HG03354 (cell line): ENCODE data around the gene SEPTIN2.
"Not testable (repeated sequence)": the region's sequence is repeated elsewhere in the genome, so short reads cannot be mapped to it uniquely, and the experiment has no call there.

Source experiments
- ATAC-seq: cut with Tn5 transposase; IDR thresholded peaks from one replicate; pipeline ENCODE4 v1.9.1; 2021; ENCODE audit warnings: mild to moderate bottlenecking; ENCODE audit not compliant: unreplicated experiment, poor library complexity, severe bottlenecking

Gene SEPTIN2

DNA sequence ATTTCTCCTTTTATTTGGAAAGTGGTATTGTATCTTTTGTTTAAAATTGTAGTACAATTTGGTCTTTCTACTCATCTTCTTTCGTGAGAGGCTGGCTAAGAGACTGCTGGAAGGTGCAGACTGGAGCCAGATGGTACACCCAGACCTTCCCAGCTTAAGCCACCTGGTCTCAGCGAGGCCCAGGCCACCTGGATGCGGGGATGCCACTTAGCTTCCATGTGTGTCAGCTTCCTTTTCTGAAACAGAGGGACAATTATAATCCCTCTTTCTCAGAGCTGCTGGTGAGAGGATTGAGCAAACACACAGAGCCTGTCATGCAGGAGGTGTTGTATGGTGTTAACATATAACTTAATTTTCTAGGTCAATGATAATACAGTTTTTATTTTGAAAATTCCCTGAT is 57.7 kb downstream of the SEPTIN2 start:
- ATAC-seq, result no peak

DNA sequence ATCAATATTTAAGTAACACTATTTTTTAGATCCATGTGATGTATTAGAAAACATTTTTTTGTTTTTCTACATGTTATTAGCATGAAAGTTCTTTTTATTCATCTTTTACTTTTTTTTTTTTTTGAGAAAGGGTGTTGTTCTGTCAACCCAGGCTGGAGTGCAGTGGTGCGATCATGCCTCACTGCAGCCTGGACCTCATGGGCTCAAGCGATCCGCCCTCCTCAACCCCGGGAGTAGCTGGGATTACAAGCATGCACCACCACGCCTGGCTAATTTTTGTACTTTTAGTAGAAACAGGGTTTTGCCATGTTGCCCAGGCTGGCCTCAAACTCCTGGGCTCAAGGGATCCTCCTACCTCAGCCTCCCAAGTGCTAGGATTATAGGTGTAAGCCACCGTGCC is 58.2 kb downstream of the SEPTIN2 start:
- not testable (repeated sequence) for ATAC-seq

- no peak for ATAC-seq
Observed at GRCh38 chr2:241375300-241375699, 59.6 kb downstream of the SEPTIN2 start.

DNA sequence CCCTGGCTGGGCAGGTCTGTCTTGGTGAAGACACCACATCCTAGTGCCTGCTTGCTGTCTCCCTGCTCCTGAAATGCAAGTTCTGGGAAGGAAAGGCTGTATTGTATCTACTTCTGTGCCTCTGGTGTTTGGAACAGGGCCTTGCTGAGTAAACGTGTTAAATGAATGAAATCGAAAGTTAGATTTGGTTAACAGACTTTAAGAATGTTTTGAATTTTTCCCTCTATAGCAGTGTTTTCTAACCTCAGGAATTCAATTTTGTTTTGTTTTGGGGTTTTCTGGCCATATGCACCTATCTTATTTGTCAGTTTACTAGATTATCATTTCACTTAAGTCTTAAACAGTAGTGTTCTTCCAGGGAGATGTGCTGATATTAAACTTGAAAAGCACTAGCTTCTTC is 61.1 kb downstream of the SEPTIN2 start:
- ATAC-seq, result no peak

DNA sequence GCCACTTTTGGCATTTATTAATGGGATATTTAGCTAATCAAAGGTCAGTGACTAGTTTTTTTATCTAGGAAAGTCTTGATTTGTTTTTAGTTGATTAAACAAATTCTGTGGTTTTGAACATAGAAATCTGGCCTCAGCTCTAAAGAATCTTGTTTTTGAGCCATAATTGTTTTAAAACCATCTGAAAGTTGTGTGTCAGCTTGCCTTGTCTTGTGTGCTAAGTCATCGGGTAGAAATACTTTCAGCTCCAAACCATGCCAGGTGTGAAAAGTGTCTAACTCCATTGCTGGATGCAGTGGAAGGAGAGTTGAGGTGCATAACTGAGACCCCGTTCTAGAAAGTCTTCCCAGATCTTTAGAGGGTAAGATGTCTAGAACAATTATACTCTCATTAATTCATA is 63.1 kb downstream of the SEPTIN2 start:
- no peak for ATAC-seq

GRCh38 chr2:241379481-241380480 is 64.1 kb downstream of the SEPTIN2 start:
- ATAC-seq, result no peak

GRCh38 chr2:241381872-241382271 is 66.1 kb downstream of the SEPTIN2 start:
- ATAC-seq, result no peak

DNA sequence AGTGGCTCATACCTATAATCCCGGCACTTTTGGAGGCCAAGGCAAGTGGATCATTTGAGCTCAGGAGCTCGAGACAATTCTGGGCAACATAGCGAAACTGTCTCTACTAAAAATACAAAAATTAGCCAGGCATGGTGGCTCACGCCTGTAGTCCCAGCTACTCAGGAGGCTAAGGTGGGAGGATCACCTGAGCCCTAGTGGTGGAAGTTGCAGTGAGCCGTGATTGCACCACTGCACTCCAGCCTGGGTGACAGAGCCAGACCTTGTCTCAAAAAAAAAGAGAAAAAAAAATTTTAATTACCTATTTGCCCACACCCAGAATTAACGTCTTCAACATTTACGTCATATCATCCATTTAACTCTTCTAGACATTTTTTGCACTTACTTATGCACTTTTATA is 69.7 kb downstream of the SEPTIN2 start:
- not testable (repeated sequence) for ATAC-seq

DNA sequence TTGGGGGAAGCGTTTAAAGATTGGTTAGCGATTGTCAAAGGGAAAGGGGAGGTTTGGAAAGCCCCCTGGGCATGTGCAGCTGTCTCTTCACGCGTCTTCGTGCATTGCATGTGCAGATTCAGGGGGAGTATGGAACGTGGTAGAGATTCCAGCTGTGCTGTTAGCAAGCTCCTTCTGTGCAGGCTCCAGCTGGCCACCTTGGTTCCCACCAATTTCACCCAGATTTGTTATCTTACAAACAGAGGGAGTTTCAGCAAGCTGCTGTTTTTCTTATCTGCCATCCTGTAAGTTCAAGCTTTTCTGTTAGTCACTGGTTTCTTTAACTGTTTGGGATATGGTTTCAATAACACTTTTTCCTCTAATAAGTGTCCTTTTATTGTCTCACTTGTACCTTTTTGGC is 70.8 kb downstream of the SEPTIN2 start:
- ATAC-seq, result no peak

DNA sequence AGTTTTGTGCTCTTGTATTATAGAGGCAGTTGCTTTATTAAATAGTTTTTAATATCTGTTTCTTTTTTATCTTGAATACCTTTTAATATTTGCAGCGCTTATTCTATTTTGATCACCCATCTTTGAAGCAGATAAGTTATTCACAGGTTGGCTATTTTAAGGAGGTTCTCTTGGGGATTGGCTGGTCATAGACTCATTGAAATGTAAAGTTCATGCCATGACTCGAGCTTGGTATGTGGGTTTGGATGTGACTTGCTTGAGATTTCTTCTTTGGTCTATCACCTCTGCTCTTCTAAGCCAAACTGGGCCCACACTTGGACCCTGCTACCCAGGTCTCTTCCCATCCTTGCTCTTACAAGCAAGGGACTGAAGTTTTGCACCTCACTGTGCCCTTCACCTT is 74.0 kb downstream of the SEPTIN2 start:
- no peak for ATAC-seq

DNA sequence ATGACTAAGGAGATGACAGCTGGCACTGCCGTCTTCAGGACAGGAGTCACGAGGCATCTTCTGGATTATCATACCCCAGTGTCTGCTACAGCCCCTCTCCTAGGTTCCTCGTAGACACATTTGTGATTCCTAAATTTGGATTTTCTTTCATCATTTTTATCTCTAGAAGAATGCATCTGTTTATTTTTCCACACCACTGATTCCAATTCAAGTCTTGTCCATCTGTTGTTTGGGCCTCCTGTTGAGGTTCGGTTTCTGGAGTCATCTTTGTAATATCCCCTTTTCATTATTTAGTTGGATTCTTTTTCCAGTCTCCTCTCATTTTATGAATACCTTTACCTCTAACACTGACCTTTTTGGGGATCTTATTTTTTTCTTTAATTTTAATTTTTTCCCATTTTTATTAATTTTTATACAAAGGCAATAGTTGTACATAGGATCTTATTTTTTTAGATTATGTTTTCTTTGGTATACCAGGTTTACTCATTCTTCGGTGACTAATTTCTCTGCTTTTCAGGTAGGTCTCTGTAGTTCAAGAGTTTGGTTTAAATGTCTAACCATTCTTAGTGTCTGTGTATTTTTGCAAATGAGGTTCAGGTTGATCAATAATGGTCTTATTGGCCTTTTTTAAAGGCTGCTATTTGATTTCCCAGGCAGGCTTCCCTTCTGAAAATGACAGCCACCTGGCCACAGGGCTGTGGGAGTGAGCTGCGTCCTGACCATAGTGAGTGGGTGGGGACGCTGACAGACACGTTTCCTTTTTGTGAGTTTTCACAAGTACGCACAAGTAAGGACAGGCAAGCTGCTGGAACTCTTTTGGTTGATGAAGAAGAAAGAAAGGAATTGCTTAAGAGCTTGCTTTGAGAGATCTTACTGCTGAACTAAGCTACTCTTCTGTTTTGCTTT is 74.8 kb downstream of the SEPTIN2 start:
- ATAC-seq, result no peak

- no peak for ATAC-seq
Observed at GRCh38 chr2:241391892-241392665, 76.4 kb downstream of the SEPTIN2 start.

GRCh38 chr2:241392753-241393152 is 77.0 kb downstream of the SEPTIN2 start:
- ATAC-seq, result not testable (repeated sequence)

DNA sequence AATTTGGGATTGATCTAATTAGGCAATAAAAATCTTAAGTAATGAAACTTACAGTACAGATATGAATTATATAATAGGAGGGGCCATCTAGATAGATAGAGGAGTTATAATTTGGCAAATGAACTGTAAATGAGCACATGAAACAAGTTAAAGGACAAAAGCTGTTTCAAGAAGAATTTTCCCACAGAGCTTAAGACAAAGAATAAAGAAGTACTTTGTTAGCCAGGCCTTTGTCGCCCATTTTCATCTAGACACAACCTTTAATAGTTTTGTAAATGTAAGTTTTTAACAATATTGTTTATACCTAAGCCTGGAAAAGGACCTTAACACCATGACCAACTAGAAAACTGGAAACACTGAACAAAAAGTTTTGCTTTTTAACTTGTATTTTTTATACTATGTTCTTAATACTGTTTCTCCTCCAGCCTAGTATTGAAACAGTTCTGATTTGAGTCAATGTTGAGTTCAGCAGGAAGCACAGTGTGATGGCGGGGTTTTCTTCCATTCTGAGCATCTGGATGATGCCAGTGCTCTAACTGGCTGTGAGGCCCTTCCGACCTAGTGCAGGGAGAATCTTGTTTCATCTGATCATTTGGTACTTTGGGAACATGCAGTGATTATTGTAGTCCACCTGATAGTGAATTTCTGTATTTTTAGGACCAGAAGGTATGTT is 77.9 kb downstream of the SEPTIN2 start:
- no peak for ATAC-seq

DNA sequence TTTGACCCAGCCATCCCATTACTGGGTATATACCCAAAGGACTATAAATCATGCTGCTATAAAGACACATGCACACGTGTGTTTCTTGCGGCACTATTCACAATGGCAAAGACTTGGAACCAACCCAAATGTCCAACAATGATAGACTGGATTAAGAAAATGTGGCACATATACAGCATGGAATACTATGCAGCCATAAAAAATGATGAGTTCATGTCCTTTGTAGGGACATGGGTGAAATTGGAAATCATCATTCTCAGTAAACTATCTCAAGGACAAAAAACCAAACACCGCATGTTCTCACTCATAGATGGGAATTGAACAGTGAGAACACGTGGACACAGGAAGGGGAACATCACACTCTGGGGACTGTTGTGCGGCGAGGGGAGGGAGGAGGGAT is 81.1 kb downstream of the SEPTIN2 start:
- not testable (repeated sequence) for ATAC-seq

DNA sequence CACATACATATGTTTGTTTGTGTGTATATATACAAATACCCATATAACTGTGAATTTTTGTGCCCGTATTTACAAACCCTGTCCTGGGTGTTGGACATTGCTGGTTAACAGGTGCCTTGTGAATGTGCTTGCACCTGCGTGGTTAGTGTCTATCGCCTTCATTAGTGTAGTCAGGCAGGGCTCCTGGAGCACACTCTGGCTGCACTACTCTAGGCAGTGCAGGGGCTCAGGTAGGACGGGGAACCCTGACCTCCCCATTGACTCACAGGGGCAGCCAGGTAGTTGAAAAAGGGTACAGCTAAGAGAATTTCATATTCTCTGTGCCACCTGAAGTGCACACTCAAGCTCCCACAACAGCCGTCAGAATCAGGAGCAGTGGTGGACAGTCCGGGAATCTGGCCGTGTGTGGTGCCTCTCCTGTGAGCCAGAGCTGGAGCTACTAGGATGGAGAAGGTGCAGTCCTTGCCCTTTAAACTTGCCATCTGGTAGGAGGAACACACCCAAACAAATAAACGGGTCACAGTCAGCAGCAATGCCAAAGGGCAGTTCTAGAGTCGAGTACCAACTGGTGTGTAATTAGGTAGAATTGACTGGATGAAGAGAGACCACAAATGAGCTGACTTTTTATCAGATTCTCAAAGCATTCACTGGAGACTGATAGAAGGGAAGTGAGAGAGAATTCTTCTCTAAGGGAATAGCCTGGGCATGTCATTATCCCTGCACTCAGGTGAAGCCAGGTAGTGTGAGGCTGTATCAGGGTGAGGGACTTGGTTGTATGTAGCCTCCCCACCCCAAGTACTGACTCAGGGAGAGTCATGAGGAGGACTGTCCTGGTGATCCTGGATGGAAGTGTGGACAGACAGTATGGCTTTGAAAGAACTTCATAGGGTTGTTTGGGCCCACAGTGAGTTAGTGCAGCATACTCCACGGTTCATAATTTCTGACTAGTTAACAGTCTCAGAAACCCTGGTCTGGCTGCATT is 84.5 kb downstream of the SEPTIN2 start:
- no peak for ATAC-seq
